GM23338 (cell line): ENCODE data around the gene RCE1. TPM values are rescaled to one million over a fixed set of nuclear protein-coding genes. Genes with fewer than 3 reads are reported as not detected.

ENCODE experiments used
- ATAC-seq: fragments of 200-7000 bp; cut with Tn5 transposase; 3 replicates; pipeline ENCODE4 v1.9.1; 2020
- DNase-seq: peaks from one replicate; pipeline ENCODE4 v3.0.0-alpha.2; 2015; ENCODE audit warnings: low spot score
- H2AFZ ChIP-seq: fragments of 200-600 bp; sonication (generic); 2 replicates; pipeline ENCODE4 v1.8.0; 2016; ENCODE audit warnings: antibody characterized with exemption, mild to moderate bottlenecking, moderate library complexity
- H3F3A ChIP-seq: fragments of 200-600 bp; sonication (generic); replicated peaks from 2 replicates; pipeline ENCODE4 v1.8.0; 2017; ENCODE audit warnings: antibody characterized with exemption, mixed run types, low read depth
- H3K27ac ChIP-seq: fragments of 200-600 bp; sonication (generic); 2 replicates; pipeline ENCODE4 v1.6.1; 2016; ENCODE audit warnings: low read depth
- H3K27me3 ChIP-seq: fragments of 200-600 bp; sonication (generic); 2 replicates; pipeline ENCODE4 v1.8.0; 2016; ENCODE audit warnings: mild to moderate bottlenecking, mixed run types, moderate library complexity; ENCODE audit not compliant: insufficient read depth
- H3K36me3 ChIP-seq: fragments of 200-600 bp; sonication (generic); 2 replicates; pipeline ENCODE4 v1.8.0; 2016; ENCODE audit warnings: mild to moderate bottlenecking; ENCODE audit not compliant: insufficient read depth
- H3K4me1 ChIP-seq: fragments of 200-600 bp; sonication (generic); 2 replicates; pipeline ENCODE4 v1.8.0; 2016; ENCODE audit warnings: mild to moderate bottlenecking, moderate library complexity; ENCODE audit not compliant: insufficient read depth
- H3K4me2 ChIP-seq: fragments of 200-600 bp; sonication (generic); 2 replicates; pipeline ENCODE4 v1.7.1; 2017; ENCODE audit warnings: mixed run types
- H3K4me3 ChIP-seq: fragments of 200-600 bp; sonication (generic); 2 replicates; pipeline ENCODE4 v1.6.1; 2016; ENCODE audit warnings: mixed run types
- H3K79me2 ChIP-seq: fragments of 200-600 bp; sonication (generic); replicated peaks from 2 replicates; pipeline ENCODE4 v1.8.0; 2017; ENCODE audit warnings: mild to moderate bottlenecking; ENCODE audit not compliant: insufficient read depth
- H3K9me2 ChIP-seq: fragments of 200-600 bp; sonication (generic); 2 replicates; pipeline ENCODE4 v1.8.0; 2017; ENCODE audit not compliant: insufficient read depth
- H4K20me1 ChIP-seq: fragments of 200-600 bp; sonication (generic); replicated peaks from 2 replicates; pipeline ENCODE4 v1.8.0; 2017; ENCODE audit warnings: mild to moderate bottlenecking; ENCODE audit not compliant: insufficient read depth
- H3K27ac Mint-ChIP-seq: 2 replicates; pipeline ENCODE4 v1.8.0; 2020; ENCODE audit warnings: inconsistent platforms, mild to moderate bottlenecking, moderate library complexity, mixed read lengths
- H3K27me3 Mint-ChIP-seq: 3 replicates; pipeline ENCODE4 v1.8.0; 2022; ENCODE audit warnings: low read depth, mild to moderate bottlenecking, moderate library complexity, mixed read lengths, inconsistent platforms; ENCODE audit not compliant: insufficient read depth, poor library complexity
- H3K36me3 Mint-ChIP-seq: 3 replicates; pipeline ENCODE4 v1.8.0; 2021; ENCODE audit warnings: low read depth, mild to moderate bottlenecking, inconsistent platforms, moderate library complexity, mixed read lengths
- H3K4me1 Mint-ChIP-seq: 3 replicates; pipeline ENCODE4 v1.8.0; 2020; ENCODE audit warnings: mild to moderate bottlenecking, inconsistent platforms, mixed read lengths
- H3K4me3 Mint-ChIP-seq: 3 replicates; pipeline ENCODE4 v1.8.0; 2021; ENCODE audit warnings: moderate library complexity, mild to moderate bottlenecking, inconsistent platforms, mixed read lengths
- H3K9me3 Mint-ChIP-seq: 3 replicates; pipeline ENCODE4 v1.8.0; 2020; ENCODE audit warnings: moderate library complexity, mild to moderate bottlenecking, inconsistent platforms, mixed read lengths
- CREB1 ChIP-seq: fragments of 250-450 bp; sonication (Bioruptor Pico); IDR thresholded peaks from 2 replicates; pipeline ENCODE4 v1.5.0; 2020; ENCODE audit warnings: low read depth, mild to moderate bottlenecking, moderate library complexity
- EZH2 ChIP-seq: fragments of 200-600 bp; sonication (generic); IDR thresholded peaks from one replicate; pipeline ENCODE4 v1.8.0; 2017; ENCODE audit warnings: antibody characterized with exemption, mild to moderate bottlenecking, low read depth; ENCODE audit not compliant: unreplicated experiment
- EZH2phosphoT487 ChIP-seq: fragments of 200-600 bp; sonication (generic); IDR thresholded peaks from one replicate; pipeline ENCODE4 v1.8.1; 2018; ENCODE audit warnings: antibody characterized with exemption; ENCODE audit not compliant: unreplicated experiment
- ZNF331 ChIP-seq: fragments of 250-450 bp; sonication (Bioruptor Pico); IDR thresholded peaks from 2 replicates; pipeline ENCODE4 v1.5.0; 2020; ENCODE audit warnings: low read depth, mild to moderate bottlenecking, moderate library complexity
- polyA plus RNA-seq: library from polyadenylated mRNA; unstranded; fragments of >200 nt; fragmentation: Nextera tagmentation; extraction: Ambion mirVana; gene quantifications from 2 replicates; pipeline ENCODE4 v1.2.1, GENCODE V29; 2016
- total RNA-seq: library from RNA; depleted of rRNA; stranded (reverse); fragments of >200 nt; shearing (Covaris generic); gene quantifications from 2 replicates; pipeline ENCODE4 v1.2.3, GENCODE V29; 2014
- TF ChIP-seq, protein P1 (sequence below): IDR thresholded peaks from one replicate; pipeline ENCODE4 v1.6.1; 2018; ENCODE audit warnings: antibody characterized with exemption; ENCODE audit not compliant: unreplicated experiment

The RCE1 gene
- total and polyA plus RNA-seq, 2 experiments from 2014 or later = 27.8 to 55.1 TPM

- TF ChIP-seq, protein P1, sequence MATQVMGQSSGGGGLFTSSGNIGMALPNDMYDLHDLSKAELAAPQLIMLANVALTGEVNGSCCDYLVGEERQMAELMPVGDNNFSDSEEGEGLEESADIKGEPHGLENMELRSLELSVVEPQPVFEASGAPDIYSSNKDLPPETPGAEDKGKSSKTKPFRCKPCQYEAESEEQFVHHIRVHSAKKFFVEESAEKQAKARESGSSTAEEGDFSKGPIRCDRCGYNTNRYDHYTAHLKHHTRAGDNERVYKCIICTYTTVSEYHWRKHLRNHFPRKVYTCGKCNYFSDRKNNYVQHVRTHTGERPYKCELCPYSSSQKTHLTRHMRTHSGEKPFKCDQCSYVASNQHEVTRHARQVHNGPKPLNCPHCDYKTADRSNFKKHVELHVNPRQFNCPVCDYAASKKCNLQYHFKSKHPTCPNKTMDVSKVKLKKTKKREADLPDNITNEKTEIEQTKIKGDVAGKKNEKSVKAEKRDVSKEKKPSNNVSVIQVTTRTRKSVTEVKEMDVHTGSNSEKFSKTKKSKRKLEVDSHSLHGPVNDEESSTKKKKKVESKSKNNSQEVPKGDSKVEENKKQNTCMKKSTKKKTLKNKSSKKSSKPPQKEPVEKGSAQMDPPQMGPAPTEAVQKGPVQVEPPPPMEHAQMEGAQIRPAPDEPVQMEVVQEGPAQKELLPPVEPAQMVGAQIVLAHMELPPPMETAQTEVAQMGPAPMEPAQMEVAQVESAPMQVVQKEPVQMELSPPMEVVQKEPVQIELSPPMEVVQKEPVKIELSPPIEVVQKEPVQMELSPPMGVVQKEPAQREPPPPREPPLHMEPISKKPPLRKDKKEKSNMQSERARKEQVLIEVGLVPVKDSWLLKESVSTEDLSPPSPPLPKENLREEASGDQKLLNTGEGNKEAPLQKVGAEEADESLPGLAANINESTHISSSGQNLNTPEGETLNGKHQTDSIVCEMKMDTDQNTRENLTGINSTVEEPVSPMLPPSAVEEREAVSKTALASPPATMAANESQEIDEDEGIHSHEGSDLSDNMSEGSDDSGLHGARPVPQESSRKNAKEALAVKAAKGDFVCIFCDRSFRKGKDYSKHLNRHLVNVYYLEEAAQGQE = no peak
- TF ChIP-seq CREB1 (no peak), EZH2phosphoT487 (no peak), ZNF331 (CRISPR knock-in tag) (no peak), EZH2 (no peak)
Measured at GRCh38 chr11:66842501-66842895, 743 bp upstream of the RCE1 start (continued).

DNA sequence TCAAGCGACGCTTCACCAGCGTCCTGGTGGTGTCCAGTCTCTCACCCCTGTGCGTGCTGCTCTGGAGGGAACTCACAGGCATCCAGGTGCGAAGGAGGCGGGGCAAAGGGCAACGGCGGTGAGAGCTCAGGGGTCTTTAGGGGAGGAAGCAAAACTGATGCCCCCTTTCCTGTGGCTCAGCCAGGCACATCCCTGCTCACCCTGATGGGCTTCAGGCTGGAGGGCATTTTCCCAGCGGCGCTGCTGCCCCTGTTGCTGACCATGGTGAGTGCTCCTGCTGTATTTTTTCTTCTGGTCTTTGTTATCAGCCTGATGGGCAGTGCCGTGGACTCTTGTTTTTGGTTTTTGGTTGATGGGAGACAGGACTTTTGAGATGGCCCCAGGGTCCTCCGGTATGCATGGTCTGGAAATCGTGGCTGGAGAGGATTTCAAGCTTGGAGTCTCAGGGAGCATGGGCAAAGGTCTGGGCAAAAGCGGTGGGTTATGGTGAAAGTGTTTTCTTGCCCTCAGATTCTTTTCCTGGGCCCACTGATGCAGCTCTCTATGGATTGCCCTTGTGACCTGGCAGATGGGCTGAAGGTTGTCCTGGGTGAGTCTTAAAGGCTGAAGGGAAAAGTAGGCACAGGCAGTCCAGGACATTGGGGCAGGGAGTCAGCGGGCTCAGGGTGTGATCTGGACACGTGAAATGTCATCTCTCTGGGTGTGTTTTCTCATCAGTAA lies 695 bp downstream of the RCE1 start:
- peaks cover 29% of the 10 kb centered on the region for H3K79me2 ChIP-seq

More for the DNA sequence above, 695 bp downstream of the RCE1 start:
- Histone ChIP-seq H3K4me2 (peak overlapping the region; percentile 98), H3K27ac (peak overlapping the region; percentile 50; the same call in 1 of the 2 replicates), H4K20me1 (peaks cover 17% of the 10 kb centered on the region), H3K9me2 (no peaks in the 10 kb centered on the region), H3F3A (0 out of 2 replicates have a peak, but pooled peaks cover 7% of the 10 kb centered on the region), H2AFZ (peak overlapping the region; percentile 69; the same call in 1 of the 2 replicates), H3K27me3 (no peaks in the 10 kb centered on the region), H3K4me1 (peaks cover 9% of the 10 kb centered on the region), H3K36me3 (no peaks in the 10 kb centered on the region; the same call in 1 of the 2 replicates), H3K4me3 (peak overlapping the region; percentile 94)
- peaks cover 5% of the 10 kb centered on the region for H3K27me3 Mint-ChIP-seq
- peaks cover 10% of the 10 kb centered on the region for H3K4me1 Mint-ChIP-seq
- DNase-seq (no peak), ATAC-seq (no peak)
- peak overlapping the region; percentile 96 for H3K27ac Mint-ChIP-seq
- TF ChIP-seq, protein P1 = no peak
- peaks cover 18% of the 10 kb centered on the region for H3K36me3 Mint-ChIP-seq
- H3K9me3 Mint-ChIP-seq = no peaks in the 10 kb centered on the region; the same call in 2 of the 3 replicates
- H3K4me3 Mint-ChIP-seq = peak overlapping the region; percentile 84
